Mesenteric fat pad (tissue), 1 donor: Measurements from ENCODE around the gene GPRC5C. TPM values are rescaled to one million over a fixed set of nuclear protein-coding genes. Genes with fewer than 3 reads are reported as not detected.

Experiments used
- total RNA-seq: library from RNA; stranded (reverse); fragmentation: NEBNext Ultra II Directional; extraction: Animal tissue kit (Norgen Biotek cat#: 25700); gene quantifications from one replicate; pipeline ENCODE4 v1.2.1, GENCODE V29; 2021
- donor health status: DM: yes; HTN: yes; CAD: no.

GPRC5C gene
- total RNA-seq, 1 donor from 2014 or later, result 17.9 TPM

Other genes with a start within 250 kb of the GPRC5C start
- 642 TPM for gene RPL38, start 228.4 kb upstream of the GPRC5C start, total RNA-seq
- gene TTYH2, start 218.5 kb upstream of the GPRC5C start, total RNA-seq, result 5.6 TPM
- not detected for gene DNAI2, start 157.9 kb upstream of the GPRC5C start, total RNA-seq
- gene KIF19, start 105.9 kb upstream of the GPRC5C start, total RNA-seq, result 1.9 TPM
- gene BTBD17, start 70.2 kb upstream of the GPRC5C start, total RNA-seq, result not detected
- gene GPR142, start 64.6 kb upstream of the GPRC5C start, total RNA-seq, result not detected
- gene CD300A, start 34.5 kb downstream of the GPRC5C start, total RNA-seq, result 19.0 TPM
- gene CD300LB, start 99.4 kb downstream of the GPRC5C start, total RNA-seq, result 1.3 TPM
- 4.1 TPM for gene CD300C, start 114.0 kb downstream of the GPRC5C start, total RNA-seq
- gene CD300H, start 135.4 kb downstream of the GPRC5C start, total RNA-seq, result not detected
- not detected for gene CD300LD, start 160.2 kb downstream of the GPRC5C start, total RNA-seq
- 7.3 TPM for gene CD300E, start 191.7 kb downstream of the GPRC5C start, total RNA-seq